ENCODE results near the gene KCMF1.

DNA sequence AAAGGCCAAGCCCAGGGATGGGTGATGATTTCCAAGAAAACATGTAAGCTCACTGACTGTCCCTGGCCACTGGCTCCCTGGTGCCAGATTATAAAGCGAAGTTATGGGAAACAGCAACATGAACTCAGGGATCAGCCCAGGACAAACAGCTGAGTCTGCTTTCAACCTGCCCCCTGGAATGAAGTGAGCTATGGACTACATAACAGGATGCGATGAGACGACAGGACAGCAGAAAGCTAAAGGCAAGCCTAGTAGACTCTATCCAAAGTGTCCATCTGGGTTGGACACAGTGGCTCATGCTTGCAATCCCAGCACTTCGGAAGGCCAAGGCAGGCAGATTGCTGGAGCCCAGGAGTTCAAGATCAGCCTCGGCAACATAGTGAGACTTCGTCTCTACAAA is 16.6 kb upstream of the KCMF1 start:
- TF ChIP-seq SUZ12 (IDR thresholded peaks at IDR 0.05; ENCODE audit: extremely low read depth, insufficient read depth, insufficient read length) (no peak), ZNF274 (IDR thresholded peaks at IDR 0.05; ENCODE audit: low read depth, low read length) (no peak)
